ENCODE data around the gene HDAC10.

- no peak for TF ChIP-seq HDAC6 (IDR thresholded peaks at IDR 0.05; ENCODE audit: unreplicated experiment)
- TF ChIP-seq YY1 (IDR thresholded peaks at IDR 0.05; ENCODE audit: low read depth, low read length): no peak
- TF ChIP-seq ELK1 (IDR thresholded peaks at IDR 0.05; ENCODE audit: low read depth, low read length): no peak
- no peak for TF ChIP-seq PAX5 (IDR thresholded peaks at IDR 0.05; ENCODE audit: borderline replicate concordance, low read depth, low read length)
- no peak for TF ChIP-seq SPI1 (IDR thresholded peaks at IDR 0.05; ENCODE audit: borderline replicate concordance, insufficient read depth, low read depth, low read length)
- TF ChIP-seq ASH2L (IDR thresholded peaks at IDR 0.05; ENCODE audit: borderline replicate concordance, low read depth): no peak
- no peak for TF ChIP-seq POLR2A (IDR thresholded peaks at IDR 0.05; ENCODE audit: low read depth, low read length)
- TF ChIP-seq EZH2 (IDR thresholded peaks at IDR 0.05; ENCODE audit: borderline replicate concordance, control insufficient read depth, low read depth, low read length): no peak
- TF ChIP-seq CTCF (IDR thresholded peaks at IDR 0.05 in 2 of 3, conservative IDR thresholded peaks at IDR 0.05 in 1 of 3; ENCODE audit: control insufficient read depth in 2 of 3, extremely low read depth in 1 of 3, insufficient read depth in 1 of 3, low read depth in 3 of 3, low read length in 3 of 3): no peak
- no peak for TF ChIP-seq RBBP5 (conservative IDR thresholded peaks at IDR 0.05)
- TF ChIP-seq E4F1 (IDR thresholded peaks at IDR 0.05; ENCODE audit: borderline replicate concordance, partially characterized antibody): no peak
Measured at GRCh38 chr22:50255607-50256006, 4.5 kb upstream of the HDAC10 start.

Data from GM12878 (cell line).